ENCODE measurements around the gene CAV1. TPM values are rescaled to one million over a fixed set of nuclear protein-coding genes. Genes with fewer than 3 reads are reported as not detected.

CAV1 gene
- total and polyA plus RNA-seq, 2 experiments from 2014 or later = 16.0 to 21.1 TPM

DNA sequence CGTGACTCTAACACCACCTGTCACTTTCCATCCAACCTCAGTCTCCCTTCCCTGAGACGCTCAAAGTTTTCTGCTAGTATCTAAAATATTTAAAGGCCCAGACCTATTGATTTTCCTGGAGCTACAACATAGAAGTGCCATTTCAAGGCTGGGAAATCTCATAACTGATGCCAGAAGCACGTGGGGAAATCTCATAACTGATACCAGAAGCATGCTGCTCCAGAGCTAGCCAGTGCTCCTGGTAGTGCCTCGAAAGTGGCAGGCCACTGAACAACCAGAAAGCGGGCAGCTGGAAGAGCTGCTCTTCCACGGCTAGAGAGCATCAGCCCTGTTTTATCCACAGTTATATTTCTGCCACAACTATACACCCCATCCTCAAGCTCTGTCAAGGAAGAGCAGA is 72.5 kb downstream of the CAV1 start (continued):
- TF ChIP-seq EZH2phosphoT487 (IDR thresholded peaks at IDR 0.05; ENCODE audit: unreplicated experiment) = no peak
- TF ChIP-seq ZNF331 (CRISPR knock-in tag; IDR thresholded peaks at IDR 0.05; ENCODE audit: low read depth) = no peak
- TF ChIP-seq EZH2 (IDR thresholded peaks at IDR 0.05; ENCODE audit: low read depth, unreplicated experiment) = no peak
- TF ChIP-seq JUNB (IDR thresholded peaks at IDR 0.05; ENCODE audit: unreplicated experiment) = no peak

DNA sequence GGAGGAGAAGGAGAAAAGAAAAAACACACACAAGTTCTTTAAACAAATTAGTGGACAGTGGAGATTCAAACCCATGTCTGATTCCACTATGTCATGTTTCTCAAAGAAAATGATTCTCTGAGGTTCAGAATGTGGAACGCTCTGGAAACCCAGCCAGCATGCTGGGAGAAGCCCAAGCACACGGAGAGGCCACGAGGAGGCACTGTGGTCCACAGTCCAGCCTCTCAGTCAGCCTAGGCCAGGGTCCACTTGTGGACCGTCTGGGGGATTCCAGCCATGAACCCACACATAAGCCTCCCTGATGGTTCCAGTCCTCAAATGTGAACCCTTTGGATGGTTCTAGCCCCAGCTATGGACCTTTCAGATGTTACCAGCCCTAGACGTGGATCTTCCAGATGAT is 73.4 kb downstream of the CAV1 start:
- Histone ChIP-seq H3K9me2 (ENCODE audit: insufficient read depth) (0 out of 2 replicates have a peak, but pooled peaks cover 3% of the 10 kb centered on the region), H3K27me3 (ENCODE audit: insufficient read depth) (no peaks in the 10 kb centered on the region), H4K20me1 (replicated peaks; ENCODE audit: insufficient read depth) (no peaks in the 10 kb centered on the region), H2AFZ (0 out of 2 replicates have a peak overlapping the region, but pooled peaks have one; percentile 11), H3K4me2 (no peak overlapping the region), H3K79me2 (replicated peaks; ENCODE audit: insufficient read depth) (no peaks in the 10 kb centered on the region), H3K27ac (ENCODE audit: low read depth) (no peak overlapping the region), H3K4me1 (ENCODE audit: insufficient read depth) (peaks cover 4% of the 10 kb centered on the region), H3F3A (replicated peaks; ENCODE audit: low read depth) (no peaks in the 10 kb centered on the region), H3K36me3 (ENCODE audit: insufficient read depth) (no peaks in the 10 kb centered on the region), H3K4me3 (no peak overlapping the region)
- ATAC-seq = peak; percentile 52; the same call in 1 of the 3 replicates
- H3K27ac Mint-ChIP-seq = no peak overlapping the region
- peaks cover 4% of the 10 kb centered on the region for H3K4me1 Mint-ChIP-seq
- no peaks in the 10 kb centered on the region for H3K36me3 Mint-ChIP-seq (ENCODE audit: low read depth)
- no peak for DNase-seq (ENCODE audit: low spot score)
- TF ChIP-seq NANOG (IDR thresholded peaks at IDR 0.05; ENCODE audit: borderline replicate concordance) (no peak), ZNF331 (CRISPR knock-in tag; IDR thresholded peaks at IDR 0.05; ENCODE audit: low read depth) (no peak), CREB1 (CRISPR knock-in tag; IDR thresholded peaks at IDR 0.05; ENCODE audit: low read depth) (no peak), JUNB (IDR thresholded peaks at IDR 0.05; ENCODE audit: unreplicated experiment) (no peak)
- TF ChIP-seq, protein P1, sequence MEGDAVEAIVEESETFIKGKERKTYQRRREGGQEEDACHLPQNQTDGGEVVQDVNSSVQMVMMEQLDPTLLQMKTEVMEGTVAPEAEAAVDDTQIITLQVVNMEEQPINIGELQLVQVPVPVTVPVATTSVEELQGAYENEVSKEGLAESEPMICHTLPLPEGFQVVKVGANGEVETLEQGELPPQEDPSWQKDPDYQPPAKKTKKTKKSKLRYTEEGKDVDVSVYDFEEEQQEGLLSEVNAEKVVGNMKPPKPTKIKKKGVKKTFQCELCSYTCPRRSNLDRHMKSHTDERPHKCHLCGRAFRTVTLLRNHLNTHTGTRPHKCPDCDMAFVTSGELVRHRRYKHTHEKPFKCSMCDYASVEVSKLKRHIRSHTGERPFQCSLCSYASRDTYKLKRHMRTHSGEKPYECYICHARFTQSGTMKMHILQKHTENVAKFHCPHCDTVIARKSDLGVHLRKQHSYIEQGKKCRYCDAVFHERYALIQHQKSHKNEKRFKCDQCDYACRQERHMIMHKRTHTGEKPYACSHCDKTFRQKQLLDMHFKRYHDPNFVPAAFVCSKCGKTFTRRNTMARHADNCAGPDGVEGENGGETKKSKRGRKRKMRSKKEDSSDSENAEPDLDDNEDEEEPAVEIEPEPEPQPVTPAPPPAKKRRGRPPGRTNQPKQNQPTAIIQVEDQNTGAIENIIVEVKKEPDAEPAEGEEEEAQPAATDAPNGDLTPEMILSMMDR (conservative IDR thresholded peaks at IDR 0.05; ENCODE audit: low read depth in 2 of 2) = peak; percentile 38 to 74
- TF ChIP-seq, protein P2, sequence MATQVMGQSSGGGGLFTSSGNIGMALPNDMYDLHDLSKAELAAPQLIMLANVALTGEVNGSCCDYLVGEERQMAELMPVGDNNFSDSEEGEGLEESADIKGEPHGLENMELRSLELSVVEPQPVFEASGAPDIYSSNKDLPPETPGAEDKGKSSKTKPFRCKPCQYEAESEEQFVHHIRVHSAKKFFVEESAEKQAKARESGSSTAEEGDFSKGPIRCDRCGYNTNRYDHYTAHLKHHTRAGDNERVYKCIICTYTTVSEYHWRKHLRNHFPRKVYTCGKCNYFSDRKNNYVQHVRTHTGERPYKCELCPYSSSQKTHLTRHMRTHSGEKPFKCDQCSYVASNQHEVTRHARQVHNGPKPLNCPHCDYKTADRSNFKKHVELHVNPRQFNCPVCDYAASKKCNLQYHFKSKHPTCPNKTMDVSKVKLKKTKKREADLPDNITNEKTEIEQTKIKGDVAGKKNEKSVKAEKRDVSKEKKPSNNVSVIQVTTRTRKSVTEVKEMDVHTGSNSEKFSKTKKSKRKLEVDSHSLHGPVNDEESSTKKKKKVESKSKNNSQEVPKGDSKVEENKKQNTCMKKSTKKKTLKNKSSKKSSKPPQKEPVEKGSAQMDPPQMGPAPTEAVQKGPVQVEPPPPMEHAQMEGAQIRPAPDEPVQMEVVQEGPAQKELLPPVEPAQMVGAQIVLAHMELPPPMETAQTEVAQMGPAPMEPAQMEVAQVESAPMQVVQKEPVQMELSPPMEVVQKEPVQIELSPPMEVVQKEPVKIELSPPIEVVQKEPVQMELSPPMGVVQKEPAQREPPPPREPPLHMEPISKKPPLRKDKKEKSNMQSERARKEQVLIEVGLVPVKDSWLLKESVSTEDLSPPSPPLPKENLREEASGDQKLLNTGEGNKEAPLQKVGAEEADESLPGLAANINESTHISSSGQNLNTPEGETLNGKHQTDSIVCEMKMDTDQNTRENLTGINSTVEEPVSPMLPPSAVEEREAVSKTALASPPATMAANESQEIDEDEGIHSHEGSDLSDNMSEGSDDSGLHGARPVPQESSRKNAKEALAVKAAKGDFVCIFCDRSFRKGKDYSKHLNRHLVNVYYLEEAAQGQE (IDR thresholded peaks at IDR 0.05; ENCODE audit: unreplicated experiment) = no peak
- TF ChIP-seq, protein P3, sequence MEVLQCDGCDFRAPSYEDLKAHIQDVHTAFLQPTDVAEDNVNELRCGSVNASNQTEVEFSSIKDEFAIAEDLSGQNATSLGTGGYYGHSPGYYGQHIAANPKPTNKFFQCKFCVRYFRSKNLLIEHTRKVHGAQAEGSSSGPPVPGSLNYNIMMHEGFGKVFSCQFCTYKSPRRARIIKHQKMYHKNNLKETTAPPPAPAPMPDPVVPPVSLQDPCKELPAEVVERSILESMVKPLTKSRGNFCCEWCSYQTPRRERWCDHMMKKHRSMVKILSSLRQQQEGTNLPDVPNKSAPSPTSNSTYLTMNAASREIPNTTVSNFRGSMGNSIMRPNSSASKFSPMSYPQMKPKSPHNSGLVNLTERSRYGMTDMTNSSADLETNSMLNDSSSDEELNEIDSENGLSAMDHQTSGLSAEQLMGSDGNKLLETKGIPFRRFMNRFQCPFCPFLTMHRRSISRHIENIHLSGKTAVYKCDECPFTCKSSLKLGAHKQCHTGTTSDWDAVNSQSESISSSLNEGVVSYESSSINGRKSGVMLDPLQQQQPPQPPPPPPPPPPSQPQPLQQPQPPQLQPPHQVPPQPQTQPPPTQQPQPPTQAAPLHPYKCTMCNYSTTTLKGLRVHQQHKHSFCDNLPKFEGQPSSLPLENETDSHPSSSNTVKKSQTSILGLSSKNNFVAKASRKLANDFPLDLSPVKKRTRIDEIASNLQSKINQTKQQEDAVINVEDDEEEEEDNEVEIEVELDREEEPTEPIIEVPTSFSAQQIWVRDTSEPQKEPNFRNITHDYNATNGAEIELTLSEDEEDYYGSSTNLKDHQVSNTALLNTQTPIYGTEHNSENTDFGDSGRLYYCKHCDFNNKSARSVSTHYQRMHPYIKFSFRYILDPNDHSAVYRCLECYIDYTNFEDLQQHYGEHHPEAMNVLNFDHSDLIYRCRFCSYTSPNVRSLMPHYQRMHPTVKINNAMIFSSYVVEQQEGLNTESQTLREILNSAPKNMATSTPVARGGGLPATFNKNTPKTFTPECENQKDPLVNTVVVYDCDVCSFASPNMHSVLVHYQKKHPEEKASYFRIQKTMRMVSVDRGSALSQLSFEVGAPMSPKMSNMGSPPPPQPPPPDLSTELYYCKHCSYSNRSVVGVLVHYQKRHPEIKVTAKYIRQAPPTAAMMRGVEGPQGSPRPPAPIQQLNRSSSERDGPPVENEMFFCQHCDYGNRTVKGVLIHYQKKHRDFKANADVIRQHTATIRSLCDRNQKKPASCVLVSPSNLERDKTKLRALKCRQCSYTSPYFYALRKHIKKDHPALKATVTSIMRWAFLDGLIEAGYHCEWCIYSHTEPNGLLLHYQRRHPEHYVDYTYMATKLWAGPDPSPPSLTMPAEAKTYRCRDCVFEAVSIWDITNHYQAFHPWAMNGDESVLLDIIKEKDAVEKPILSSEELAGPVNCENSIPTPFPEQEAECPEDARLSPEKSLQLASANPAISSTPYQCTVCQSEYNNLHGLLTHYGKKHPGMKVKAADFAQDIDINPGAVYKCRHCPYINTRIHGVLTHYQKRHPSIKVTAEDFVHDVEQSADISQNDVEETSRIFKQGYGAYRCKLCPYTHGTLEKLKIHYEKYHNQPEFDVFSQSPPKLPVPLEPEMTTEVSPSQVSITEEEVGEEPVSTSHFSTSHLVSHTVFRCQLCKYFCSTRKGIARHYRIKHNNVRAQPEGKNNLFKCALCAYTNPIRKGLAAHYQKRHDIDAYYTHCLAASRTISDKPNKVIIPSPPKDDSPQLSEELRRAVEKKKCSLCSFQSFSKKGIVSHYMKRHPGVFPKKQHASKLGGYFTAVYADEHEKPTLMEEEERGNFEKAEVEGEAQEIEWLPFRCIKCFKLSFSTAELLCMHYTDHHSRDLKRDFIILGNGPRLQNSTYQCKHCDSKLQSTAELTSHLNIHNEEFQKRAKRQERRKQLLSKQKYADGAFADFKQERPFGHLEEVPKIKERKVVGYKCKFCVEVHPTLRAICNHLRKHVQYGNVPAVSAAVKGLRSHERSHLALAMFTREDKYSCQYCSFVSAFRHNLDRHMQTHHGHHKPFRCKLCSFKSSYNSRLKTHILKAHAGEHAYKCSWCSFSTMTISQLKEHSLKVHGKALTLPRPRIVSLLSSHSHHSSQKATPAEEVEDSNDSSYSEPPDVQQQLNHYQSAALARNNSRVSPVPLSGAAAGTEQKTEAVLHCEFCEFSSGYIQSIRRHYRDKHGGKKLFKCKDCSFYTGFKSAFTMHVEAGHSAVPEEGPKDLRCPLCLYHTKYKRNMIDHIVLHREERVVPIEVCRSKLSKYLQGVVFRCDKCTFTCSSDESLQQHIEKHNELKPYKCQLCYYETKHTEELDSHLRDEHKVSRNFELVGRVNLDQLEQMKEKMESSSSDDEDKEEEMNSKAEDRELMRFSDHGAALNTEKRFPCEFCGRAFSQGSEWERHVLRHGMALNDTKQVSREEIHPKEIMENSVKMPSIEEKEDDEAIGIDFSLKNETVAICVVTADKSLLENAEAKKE (CRISPR knock-in tag; IDR thresholded peaks at IDR 0.05) = no peak
- no peaks in the 10 kb centered on the region for H3K9me3 Mint-ChIP-seq
- H3K4me3 Mint-ChIP-seq = no peak overlapping the region
- peaks cover 1% of the 10 kb centered on the region for H3K27me3 Mint-ChIP-seq (ENCODE audit: insufficient read depth, low read depth, poor library complexity)
